GM21526 (cell line): Measurements from ENCODE around the gene ELOB.

Experiments
- ATAC-seq: cut with Tn5 transposase; IDR thresholded peaks from one replicate; pipeline ENCODE4 v1.9.1; 2021; ENCODE audit warnings: moderate library complexity; ENCODE audit not compliant: unreplicated experiment, low FRiP score

Gene ELOB

DNA sequence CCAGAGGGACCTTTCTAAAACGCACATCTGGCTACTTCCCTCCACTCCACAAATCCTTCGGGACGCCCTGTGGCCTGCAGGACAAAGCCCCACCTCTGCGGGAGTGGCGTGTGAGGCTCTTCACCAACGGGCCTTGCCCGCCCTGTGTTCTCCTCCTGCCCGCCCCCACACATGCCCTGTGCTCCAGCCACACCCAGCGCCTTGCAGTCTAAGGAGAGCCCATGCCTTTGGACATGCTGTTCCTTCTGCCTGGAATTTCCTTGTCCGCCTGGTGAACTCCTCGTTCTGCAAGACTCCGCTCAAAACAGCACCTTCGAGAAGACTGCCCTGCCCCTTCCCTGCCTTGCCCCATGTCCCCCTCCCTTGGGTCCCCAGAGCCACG, 7.4 kb downstream of the ELOB start:
- no peak for ATAC-seq

DNA sequence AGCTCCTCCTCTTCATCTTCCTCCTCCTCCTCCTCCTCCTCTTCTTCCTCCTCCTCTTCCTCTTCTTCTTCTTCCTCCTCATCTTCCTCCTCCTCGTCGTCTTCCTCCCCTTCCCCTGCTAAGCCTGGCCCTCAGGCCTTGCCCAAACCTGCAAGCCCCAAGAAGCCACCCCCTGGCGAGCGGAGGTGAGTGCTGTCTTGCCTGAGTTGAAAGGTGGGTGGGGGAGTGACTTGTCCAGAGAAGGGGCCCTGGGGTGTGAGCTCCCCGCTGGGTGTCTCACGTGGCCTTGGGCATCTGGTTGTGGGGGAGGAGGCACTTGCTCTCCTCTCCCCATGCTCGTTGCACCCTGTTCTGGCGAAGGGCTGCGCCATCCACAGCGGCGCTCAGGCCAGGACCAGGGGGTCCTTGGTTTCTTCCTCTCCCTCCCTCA, 8.0 kb downstream of the ELOB start:
- no peak for ATAC-seq

DNA sequence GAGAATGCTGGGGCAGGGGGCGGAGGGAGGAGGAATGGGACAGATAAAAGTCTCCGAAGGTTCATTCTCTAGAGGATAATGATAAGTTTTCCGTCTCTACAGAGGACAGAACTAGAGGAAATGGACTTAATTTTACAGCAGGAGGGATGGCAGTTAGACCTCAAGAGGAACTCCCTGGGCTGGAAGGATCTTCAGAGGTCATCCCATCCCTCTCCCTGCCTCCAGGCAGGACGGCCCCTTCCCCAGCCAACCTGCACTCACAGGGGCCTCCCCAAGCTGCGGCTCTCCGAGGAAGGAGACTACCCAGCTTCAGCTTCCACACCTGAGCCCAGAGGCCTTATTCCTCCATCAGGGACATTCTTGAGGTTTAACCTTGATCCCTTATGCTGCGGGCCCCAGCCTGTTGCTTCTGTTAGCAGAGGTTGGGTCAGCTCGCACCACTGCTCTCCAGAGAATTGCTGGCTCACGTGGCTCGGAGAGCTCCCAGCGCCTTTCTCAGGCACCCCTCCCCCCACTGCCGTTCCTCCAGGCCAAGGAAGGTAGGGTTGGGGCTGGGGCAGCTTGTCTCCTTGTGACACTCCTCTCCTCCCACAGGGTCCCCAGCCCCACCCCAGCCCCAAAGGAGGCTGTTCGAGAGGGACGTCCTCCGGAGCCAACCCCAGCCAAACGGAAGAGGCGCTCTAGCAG, 8.5 kb downstream of the ELOB start:
- ATAC-seq = no peak

DNA sequence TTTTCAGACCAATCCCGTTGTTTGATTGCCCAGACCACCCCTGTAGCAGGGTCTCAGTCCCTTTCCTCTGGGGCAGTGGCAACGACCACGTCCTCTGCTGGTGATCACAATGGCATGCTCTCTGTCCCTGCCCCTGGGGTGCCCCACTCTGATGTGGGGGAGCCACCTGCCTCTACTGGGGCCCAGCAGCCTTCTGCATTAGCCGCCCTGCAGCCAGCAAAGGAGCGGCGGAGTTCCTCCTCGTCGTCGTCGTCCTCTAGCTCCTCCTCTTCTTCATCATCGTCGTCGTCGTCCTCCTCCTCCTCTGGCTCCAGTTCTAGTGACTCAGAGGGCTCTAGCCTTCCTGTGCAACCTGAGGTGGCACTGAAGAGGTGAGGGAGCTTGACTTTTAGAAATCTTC, 9.2 kb downstream of the ELOB start:
- ATAC-seq = no peak

DNA sequence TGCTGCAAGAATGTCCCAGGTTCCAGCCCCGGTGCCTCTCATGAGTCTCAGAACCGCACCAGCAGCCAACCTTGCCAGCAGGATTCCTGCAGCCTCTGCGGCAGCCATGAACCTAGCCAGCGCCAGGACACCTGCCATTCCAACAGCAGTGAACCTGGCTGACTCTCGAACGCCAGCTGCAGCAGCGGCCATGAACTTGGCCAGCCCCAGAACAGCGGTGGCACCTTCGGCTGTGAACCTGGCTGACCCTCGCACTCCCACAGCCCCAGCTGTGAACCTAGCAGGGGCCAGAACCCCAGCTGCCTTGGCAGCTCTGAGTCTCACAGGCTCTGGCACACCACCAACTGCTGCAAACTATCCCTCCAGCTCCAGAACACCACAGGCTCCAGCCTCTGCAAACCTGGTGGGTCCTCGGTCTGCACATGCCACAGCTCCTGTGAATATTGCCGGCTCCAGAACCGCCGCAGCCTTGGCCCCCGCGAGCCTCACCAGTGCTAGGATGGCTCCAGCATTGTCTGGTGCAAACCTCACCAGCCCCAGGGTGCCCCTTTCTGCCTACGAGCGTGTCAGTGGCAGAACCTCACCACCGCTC, 9.8 kb downstream of the ELOB start:
- ATAC-seq = no peak

DNA sequence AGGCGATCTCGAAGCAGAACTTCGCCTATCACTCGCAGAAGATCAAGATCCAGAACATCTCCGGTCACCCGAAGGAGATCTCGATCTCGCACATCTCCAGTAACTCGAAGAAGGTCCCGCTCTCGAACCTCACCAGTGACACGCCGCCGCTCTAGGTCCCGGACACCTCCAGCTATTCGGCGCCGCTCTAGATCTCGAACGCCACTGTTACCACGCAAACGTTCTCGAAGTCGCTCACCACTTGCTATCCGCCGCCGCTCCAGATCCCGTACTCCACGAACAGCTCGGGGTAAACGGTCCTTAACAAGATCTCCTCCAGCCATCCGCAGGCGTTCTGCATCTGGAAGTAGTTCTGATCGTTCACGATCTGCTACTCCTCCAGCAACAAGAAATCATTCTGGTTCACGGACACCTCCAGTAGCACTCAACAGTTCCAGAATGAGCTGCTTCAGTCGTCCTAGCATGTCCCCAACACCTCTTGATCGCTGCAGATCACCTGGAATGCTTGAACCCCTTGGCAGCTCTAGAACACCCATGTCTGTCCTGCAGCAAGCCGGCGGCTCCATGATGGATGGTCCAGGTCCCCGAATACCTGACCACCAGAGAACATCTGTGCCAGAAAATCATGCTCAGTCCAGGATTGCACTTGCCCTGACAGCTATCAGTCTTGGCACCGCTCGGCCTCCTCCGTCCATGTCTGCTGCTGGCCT, 10.5 kb downstream of the ELOB start:
- ATAC-seq = no peak

DNA sequence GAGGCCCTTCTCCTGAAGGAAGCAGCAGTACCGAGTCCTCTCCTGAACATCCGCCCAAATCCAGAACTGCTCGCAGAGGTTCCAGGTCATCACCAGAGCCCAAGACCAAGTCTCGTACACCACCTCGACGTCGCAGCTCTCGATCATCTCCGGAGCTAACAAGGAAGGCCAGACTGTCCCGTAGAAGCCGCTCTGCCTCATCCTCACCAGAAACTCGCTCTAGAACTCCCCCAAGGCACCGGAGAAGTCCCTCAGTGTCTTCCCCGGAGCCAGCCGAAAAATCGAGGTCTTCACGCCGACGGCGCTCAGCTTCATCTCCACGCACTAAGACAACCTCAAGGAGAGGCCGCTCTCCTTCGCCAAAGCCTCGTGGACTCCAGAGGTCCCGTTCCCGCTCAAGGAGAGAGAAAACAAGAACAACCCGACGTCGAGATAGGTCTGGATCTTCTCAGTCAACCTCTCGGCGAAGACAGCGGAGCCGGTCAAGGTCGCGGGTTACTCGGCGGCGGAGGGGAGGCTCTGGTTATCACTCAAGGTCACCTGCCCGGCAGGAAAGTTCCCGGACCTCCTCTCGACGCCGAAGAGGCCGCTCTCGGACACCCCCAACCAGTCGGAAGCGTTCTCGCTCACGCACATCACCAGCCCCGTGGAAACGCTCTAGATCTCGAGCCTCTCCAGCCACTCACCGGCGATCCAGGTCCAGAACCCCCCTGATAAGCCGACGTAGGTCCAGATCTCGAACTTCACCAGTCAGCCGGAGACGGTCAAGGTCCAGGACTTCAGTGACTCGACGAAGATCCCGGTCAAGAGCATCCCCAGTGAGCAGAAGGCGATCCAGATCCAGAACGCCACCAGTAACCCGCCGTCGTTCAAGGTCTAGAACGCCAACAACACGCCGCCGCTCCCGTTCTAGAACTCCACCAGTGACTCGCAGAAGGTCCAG, 11.3 kb downstream of the ELOB start:
- no peak for ATAC-seq

DNA sequence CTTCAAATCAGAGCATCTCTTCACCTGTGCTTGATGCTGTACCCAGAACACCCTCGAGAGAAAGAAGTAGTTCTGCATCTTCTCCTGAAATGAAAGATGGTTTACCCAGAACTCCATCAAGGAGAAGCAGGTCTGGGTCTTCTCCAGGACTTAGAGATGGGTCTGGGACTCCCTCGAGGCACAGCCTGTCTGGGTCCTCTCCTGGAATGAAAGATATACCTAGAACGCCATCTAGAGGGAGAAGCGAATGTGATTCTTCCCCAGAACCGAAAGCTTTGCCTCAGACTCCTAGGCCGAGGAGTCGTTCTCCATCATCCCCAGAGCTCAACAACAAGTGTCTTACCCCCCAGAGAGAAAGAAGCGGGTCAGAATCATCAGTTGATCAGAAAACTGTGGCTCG, 12.4 kb downstream of the ELOB start:
- no peak for ATAC-seq

DNA sequence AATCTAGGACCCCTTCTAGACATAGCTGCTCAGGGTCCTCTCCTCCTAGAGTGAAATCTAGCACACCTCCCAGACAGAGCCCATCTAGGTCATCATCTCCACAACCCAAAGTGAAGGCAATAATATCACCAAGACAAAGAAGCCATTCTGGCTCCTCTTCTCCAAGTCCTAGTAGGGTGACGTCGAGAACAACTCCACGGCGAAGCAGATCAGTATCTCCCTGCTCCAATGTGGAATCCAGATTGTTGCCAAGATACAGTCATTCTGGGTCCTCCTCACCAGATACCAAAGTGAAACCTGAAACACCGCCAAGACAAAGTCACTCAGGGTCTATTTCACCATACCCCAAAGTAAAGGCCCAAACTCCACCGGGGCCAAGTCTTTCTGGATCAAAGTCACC, 13.9 kb downstream of the ELOB start:
- ATAC-seq = no peak

DNA sequence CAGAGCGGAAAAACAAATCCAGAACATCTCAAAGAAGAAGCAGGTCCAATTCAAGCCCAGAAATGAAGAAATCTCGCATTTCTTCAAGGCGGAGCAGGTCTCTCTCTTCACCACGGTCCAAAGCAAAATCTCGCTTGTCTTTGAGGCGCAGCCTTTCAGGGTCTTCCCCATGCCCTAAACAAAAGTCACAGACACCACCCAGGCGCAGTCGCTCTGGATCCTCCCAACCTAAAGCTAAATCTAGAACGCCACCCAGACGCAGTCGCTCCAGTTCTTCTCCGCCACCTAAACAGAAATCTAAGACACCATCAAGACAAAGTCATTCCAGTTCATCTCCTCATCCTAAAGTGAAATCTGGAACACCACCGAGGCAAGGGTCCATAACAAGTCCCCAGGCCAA, 14.4 kb downstream of the ELOB start:
- no peak for ATAC-seq

DNA sequence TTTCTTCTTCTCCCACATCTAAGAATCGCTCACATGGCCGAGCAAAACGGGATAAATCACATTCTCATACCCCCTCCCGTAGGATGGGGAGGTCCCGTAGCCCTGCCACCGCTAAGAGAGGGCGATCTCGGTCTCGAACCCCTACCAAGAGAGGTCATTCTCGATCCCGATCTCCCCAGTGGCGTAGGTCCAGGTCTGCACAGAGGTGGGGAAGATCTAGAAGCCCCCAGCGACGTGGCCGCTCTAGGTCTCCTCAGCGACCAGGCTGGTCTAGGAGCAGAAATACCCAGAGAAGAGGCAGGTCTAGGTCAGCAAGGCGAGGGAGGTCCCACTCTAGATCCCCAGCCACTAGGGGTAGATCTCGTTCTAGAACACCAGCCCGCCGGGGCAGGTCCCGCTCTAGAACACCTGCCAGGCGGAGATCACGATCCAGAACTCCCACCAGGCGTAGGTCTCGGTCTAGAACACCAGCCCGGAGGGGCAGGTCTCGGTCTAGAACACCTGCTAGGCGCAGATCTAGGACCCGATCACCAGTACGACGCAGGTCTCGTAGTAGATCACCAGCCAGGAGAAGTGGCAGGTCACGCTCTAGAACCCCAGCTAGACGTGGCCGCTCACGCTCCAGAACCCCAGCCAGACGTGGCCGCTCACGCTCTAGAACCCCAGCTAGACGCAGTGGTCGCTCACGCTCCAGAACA, 15.0 kb downstream of the ELOB start:
- ATAC-seq = no peak

DNA sequence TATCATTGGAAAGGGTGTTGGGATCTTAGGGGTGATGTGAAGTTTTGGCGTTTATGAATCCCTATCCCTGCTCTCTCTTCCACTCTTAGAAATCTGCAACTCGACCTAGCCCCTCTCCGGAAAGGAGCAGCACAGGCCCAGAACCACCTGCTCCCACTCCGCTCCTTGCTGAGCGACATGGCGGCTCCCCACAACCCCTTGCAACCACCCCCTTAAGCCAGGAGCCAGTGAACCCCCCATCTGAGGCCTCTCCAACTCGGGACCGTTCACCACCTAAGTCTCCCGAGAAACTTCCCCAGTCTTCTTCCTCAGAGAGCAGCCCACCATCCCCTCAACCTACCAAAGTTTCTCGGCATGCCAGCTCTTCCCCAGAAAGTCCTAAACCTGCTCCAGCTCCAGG, 15.6 kb downstream of the ELOB start:
- ATAC-seq = no peak

DNA sequence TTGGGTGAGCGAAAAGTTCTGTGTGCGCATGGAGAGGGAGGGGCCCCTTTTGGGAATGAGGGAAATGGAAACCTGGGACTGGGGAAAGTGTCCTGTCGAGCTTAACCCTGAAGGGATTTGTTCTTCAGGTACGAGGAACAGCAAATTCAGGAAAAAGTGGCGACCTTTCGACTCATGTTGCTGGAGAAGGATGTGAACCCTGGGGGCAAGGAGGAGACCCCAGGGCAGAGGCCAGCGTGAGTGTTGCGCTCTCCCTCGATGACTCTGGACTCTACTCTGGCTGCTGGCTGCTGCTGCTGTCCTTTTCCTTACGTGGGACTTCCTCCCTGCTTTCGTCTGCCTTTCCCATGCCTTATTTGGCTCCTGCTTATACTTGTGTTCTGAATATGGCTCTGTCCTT, 19.7 kb downstream of the ELOB start:
- ATAC-seq = no peak

DNA sequence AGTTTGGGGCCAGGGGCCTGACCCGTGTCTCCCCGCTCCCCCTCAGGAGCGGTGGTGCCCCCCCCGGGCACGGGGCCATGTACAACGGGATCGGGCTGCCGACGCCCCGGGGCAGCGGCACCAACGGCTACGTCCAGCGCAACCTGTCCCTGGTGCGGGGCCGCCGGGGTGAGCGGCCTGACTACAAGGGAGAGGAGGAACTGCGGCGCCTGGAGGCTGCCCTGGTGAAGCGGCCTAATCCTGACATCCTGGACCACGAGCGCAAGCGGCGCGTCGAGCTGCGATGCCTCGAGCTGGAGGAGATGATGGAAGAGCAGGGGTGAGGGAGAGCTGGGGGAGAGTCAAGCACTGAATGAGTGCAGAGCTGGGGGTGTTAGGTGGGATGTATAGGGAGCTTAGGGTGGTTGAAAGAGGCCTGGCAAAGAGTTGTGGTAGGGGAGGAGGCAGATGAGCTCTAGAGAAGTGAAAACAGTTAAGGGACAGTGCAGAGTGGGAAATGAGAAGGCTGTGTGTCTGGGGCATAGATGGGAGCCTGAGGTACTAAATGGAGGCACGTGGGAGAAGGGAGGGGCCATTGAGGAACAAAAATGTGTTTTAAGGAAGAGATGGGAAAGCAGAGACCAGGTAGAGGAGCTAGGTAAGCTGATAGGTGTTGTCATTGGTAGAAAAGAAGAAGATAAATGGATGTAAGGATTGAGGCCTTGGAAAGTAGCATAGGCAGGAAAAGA, 20.6 kb downstream of the ELOB start:
- no peak for ATAC-seq

DNA sequence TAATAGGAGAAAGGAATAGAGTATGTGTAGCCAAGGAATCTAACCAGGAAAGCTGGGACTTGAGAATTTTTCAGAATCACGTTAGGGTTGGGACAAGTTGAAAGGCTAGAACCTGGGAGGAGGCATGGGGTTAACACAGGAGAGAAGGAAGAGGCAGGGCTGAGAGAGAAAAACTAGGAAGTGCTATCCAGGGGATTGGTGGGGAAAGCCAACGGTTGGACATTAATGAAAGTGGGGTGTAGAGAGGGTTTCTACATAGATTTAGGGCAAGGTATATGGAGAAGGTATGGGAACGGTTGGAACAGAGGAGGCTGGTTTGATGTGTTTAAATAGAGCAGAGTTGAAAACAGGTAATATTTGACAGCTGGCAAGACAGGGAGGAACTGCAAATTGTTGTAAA, 21.9 kb downstream of the ELOB start:
- ATAC-seq = no peak

DNA sequence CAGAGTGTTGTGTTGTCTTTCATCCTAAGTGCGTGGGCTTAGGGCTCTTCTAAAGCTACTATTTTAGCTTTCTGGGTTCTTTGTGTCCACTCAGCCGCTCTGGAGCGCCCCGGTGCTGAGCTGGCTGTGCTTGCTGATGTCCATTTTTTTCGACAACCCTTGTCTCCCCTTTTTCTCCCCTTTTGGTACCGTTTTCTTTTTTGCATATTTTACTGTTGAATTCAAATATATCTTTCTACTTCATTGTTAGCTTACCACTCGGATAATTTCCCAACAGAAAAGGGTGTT, 23.4 kb downstream of the ELOB start:
- ATAC-seq = no peak

DNA sequence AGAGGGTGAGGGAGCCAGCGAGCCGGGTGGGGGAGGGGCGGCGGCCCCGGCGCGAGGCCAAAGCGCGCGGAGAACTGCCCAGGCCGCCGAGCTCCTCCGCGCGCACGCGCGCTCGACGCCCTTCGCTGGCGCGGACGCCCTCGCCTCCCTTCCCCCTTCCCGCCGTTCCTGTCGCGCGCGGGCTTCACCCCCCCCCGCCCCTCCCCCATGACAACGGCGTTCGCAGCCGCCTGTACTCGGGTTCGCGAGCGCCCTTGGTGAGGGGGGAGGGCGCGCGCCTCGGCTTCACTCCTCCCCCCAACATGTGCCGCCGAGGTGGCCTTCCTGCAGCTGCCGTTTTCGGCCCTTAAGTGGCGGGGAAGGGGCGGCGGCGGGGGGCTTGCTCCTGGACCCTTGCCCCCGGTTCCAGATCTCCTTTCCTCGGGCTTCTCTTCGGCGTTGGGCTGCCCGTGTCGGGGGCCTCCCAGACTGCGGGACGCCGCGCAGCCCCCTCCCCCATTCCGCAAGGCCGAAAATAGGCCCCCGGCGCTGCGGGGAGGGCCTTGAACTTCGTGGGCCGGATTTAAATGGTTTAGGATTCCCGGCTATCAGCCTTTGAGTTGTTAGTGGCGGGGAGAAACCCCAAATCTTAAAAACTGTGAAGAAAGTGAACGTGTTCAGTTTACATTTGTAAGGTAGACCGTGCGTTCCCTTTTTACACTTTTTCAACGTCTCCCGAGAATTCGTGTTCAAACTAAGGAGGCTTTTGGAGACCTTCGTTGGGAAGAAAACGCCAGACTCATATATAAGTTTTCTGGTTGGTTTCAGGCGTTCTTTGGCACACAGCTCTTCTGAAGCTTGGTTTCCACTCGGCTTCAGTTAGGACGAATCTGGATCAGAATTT, 24.0 kb downstream of the ELOB start:
- ATAC-seq = peak; percentile 31

DNA sequence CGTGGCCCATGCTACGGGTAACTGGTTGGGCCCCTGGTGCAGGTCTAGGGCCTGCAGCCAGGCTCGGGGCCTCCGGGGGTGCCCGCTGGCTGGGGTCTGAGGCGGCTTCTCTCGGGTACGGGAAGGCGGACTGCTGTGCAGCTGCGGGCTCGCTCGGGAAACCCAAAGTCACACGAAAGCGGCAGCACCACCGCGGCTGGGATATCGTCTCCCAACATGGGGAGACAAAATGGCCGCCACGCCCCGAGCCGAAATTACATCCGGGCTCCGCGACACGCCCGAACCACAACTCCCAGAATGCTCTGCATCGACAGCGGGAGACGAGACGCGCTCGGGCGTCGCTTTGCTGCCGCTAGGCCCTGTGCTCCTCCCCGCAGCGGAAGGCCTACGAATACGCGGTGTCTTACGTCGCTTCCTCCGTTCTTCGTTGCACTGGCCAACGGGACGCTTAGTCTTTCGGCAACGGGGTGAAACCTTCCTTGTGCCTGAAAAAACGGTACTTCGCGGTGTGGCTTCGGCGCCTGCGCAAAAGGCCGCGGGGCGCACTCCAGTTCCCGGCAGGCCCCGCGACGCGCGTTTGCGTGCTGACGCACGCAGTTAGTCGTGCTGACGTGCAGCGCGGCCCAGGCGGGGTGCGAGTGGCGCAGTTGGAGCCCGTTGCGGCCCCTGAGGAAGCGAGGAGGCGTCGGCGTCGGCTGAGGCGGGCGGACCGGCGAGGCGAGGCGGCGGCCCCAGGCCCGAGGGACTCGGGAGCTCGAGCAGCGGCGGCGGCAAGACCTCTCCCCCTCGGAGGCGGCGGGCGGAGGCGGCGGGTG, 24.8 kb downstream of the ELOB start, which contains the start of gene SRRM2:
SRRM2 (plus strand) TSS at position 604 of the 815 bp plus-strand sequence. CDS start 3,727 bp downstream, outside the sequence.
- peak; percentile 72 for ATAC-seq
